ENCODE results near the gene MOB3A. TPM values are rescaled to one million over a fixed set of nuclear protein-coding genes. Genes with fewer than 3 reads are reported as not detected.

MOB3A gene
- total and polyA plus RNA-seq, 11 donors = 7.1 to 32.3 (median 16.7) TPM

- peak overlapping the region; percentile 71 to 100 (median 87) for H3K27ac ChIP-seq
- peak overlapping the region in 8 of 12 donors; percentile 2 to 42 (median 18) for H3K4me3 ChIP-seq
- TF ChIP-seq POLR2A (IDR thresholded peaks at IDR 0.05) = peak in 1 of 2 donors; percentile 61
- peak in 3 of 12 donors; percentile 16 to 19 (median 19) for TF ChIP-seq CTCF (IDR thresholded peaks at IDR 0.05)
- H3K4me1 ChIP-seq = peaks cover 3 to 51% (median 33%) of the 10 kb centered on the region in 12 donors
- H3K9me3 ChIP-seq = no peaks in the 10 kb centered on the region
- no peaks in the 10 kb centered on the region for H3K27me3 ChIP-seq
- DNase-seq = peak in 3 of 5 donors; percentile 67 to 73 (median 72)
- no peaks in the 10 kb centered on the region for H3K36me3 ChIP-seq
- 44 to 54% (median 51%) methylated on average over 22 to 38 of the region's 38 CpGs for whole genome bisulfite sequencing, 4 donors
- ATAC-seq = peak; percentile 15 to 55 (median 40)
- intact Hi-C loops (cut with DNase I) = loop anchor here in 2 of 10 donors (5.0 to 10.0 kb wide), 3 partner anchors 133 to 200 kb away; partner anchors contain the start of gene KLF16 (in 1 of the 2)
These were observed 31.2 kb downstream of the MOB3A start for GRCh38 chr19:2064788-2065524.

GRCh38 chr19:2064395-2064787 is 31.7 kb downstream of the MOB3A start:
- Histone ChIP-seq H3K4me1 (peaks cover 9 to 51% (median 34%) of the 10 kb centered on the region in 12 donors), H3K9me3 (no peaks in the 10 kb centered on the region), H3K36me3 (no peaks in the 10 kb centered on the region), H3K27ac (peak overlapping the region; percentile 71 to 100 (median 87)), H3K4me3 (peak overlapping the region in 7 of 12 donors; percentile 8 to 42 (median 20)), H3K27me3 (no peaks in the 10 kb centered on the region)
- DNase-seq (no peak), ATAC-seq (peak in 1 of 4 donors; percentile 1)
- WGBS, 4 donors = 57 to 77% (median 68%) methylated on average over 7 to 13 of the region's 13 CpGs
- intact Hi-C loops (cut with DNase I) = loop anchor here in 1 of 10 donors (10.0 kb wide), 1 partner anchor 200 kb away; the partner anchor contains the start of gene KLF16
- no peak for TF ChIP-seq CTCF (IDR thresholded peaks at IDR 0.05)
- no peak for TF ChIP-seq POLR2A (IDR thresholded peaks at IDR 0.05)

- Histone ChIP-seq H3K36me3 (no peaks in the 10 kb centered on the region), H3K27ac (peak overlapping the region; percentile 71 to 100 (median 87)), H3K4me1 (peaks cover 10 to 53% (median 34%) of the 10 kb centered on the region in 12 donors), H3K27me3 (no peaks in the 10 kb centered on the region), H3K4me3 (no peak overlapping the region), H3K9me3 (no peaks in the 10 kb centered on the region)
- ATAC-seq = no peak
- WGBS, 4 donors = 79 to 83% (median 81%) methylated on average over 8 of the region's 8 CpGs
- TF ChIP-seq CTCF (IDR thresholded peaks at IDR 0.05) = no peak
- no peak for TF ChIP-seq POLR2A (IDR thresholded peaks at IDR 0.05)
- no peak for DNase-seq
- intact Hi-C loops (cut with DNase I) = loop anchor here in 1 of 10 donors (10.0 kb wide), 1 partner anchor 199 kb away; the partner anchor contains the start of gene KLF16
These were observed 32.3 kb downstream of the MOB3A start for GRCh38 chr19:2063824-2064223.

- no peak for ATAC-seq
- intact Hi-C loops (cut with DNase I) = loop anchor here in 1 of 10 donors (10.0 kb wide), 1 partner anchor 198 kb away; the partner anchor contains the start of gene KLF16
- no peaks in the 10 kb centered on the region for H3K36me3 ChIP-seq
- H3K4me3 ChIP-seq = peak overlapping the region in 1 of 12 donors; percentile 60
- no peaks in the 10 kb centered on the region for H3K27me3 ChIP-seq
- no peak for DNase-seq
- no peaks in the 10 kb centered on the region for H3K9me3 ChIP-seq
- peaks cover 10 to 55% (median 41%) of the 10 kb centered on the region in 12 donors for H3K4me1 ChIP-seq
- WGBS, 4 donors = 87 to 91% (median 88%) methylated on average over 9 of the region's 9 CpGs
- peak overlapping the region in 6 of 12 donors; percentile 99 to 100 (median 100) for H3K27ac ChIP-seq
- TF ChIP-seq CTCF (IDR thresholded peaks at IDR 0.05) = no peak
These were observed 33.4 kb downstream of the MOB3A start for GRCh38 chr19:2062770-2063169.
